Activated CD4-positive, alpha-beta T cell treated with anti-CD3 and anti-CD28 coated beads, Interleukin-2, amount 50 U/mL, for 4 hours (primary cell): ENCODE results near the gene PAQR5.
"Not testable (repeated sequence)": the region's sequence is repeated elsewhere in the genome, so short reads cannot be mapped to it uniquely, and the experiment has no call there.

ENCODE experiments used
- DNase-seq, 2 experiments: peaks; one replicate each; pipeline ENCODE4 v3.0.0-alpha.2; 2020

Gene PAQR5

DNA sequence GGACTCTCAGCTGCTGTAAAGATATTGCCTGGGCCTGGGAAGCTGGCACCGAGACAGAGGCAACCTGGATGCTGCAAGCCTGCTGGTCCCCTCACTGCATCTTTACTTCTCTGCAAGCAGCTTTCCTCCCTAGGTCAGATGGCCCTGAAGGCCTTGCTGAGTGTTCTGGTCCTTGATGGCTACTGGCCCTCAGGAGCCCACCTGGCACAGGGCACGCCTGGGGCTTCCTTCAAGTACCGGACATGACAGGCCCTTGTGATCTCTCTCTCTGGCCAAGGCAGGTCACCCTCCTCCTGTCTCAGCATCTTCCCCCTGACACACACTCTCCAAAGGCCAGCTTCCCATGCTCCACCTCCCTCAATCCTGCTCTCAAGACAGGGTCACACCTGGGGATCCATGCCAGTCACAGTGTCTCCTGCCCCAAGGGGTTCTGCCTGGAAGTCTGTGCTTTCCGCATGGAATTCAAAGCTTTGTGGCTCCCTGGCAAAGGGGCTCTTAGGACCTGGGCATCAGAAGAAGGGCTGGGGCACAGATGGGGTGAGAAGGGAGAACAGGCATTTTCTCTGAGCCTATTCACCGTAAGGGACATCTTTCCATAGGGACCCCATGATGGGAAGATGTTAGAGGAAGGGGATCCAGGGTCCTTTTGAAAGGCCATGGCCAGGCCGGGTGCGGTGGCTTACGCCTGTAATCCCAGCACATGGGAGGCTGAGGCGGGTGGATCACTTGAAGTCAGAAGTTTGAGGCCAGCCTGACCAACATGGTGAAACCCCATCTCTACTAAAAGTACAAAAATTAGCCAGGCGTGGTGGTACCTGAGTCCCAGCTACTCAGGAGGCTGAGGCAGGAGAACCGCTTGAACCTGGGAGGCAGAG is 4.7 kb upstream of the PAQR5 start:
- no peak for DNase-seq

DNA sequence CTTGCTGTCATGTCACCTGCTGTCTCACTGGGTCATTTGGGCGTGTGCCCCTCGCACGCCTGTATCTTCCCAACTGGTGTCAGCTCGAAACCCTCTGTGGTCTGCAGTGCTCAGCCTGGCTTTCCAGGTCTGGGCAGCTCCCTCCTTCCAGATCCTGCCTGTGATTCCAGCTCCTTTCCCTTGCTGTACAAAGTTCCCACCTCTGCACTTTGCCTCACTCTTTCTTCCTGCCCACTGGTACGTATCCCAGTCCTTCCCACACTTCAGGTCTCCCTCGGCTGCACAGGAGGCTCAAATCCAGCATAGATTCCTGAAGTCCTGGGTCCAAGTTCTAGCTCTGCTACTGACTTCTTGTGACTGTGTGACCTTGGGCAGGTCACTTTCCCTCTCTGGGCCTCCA is 2.1 kb upstream of the PAQR5 start:
- DNase-seq = no peak

DNA sequence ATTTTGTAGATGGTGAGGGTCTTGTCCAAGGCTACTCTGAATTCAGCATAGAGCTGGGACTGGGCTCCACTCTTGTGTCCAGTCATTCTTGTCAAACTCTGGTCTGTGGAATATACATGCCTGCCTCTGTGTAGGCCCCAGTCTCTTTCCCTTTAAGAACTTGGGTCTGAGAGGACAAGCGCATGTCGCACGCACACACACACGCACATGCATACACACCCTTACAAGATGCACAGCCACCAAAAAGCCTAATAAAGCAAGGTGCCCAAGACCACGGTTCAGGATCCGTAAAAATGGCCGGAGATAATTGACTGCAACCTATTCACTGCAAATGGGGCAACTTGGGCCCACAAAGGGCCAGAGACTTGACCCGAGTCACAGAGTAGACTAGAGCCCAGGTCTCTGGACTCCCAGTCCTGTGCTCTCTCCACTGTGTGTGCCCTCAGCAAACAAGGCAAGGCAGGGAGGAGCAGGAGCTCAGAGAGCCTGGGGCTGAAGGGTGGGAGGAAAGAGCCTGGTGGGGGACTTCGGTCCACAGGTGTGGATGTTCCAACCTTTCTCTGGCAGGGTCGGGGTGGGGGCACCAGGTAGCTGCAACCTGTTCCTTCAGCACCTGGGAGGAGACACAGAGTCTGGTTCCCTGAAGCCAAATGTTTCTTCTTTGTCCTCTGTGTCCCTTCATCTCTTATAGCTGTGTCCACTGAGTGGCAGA is 914 bp upstream of the PAQR5 start:
- DNase-seq = no peak

DNA sequence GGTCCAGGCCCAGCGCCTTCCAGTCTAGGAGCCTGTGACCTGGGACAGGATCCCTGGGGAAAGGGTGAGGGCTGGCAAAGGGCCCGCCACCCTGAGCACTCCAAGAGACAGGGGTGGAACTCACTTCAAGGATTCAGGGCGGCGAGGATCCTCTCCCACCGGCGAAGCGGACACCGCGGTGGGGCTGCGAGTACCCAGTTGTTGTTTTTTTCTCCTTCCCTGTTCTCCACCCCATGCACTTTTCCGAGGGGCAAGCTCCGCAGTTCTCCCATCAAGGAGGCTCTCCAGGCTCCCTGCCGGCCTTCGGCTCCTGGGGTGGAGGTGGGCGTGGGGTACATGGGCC is 387 bp upstream of the PAQR5 start:
- no peak for DNase-seq

DNA sequence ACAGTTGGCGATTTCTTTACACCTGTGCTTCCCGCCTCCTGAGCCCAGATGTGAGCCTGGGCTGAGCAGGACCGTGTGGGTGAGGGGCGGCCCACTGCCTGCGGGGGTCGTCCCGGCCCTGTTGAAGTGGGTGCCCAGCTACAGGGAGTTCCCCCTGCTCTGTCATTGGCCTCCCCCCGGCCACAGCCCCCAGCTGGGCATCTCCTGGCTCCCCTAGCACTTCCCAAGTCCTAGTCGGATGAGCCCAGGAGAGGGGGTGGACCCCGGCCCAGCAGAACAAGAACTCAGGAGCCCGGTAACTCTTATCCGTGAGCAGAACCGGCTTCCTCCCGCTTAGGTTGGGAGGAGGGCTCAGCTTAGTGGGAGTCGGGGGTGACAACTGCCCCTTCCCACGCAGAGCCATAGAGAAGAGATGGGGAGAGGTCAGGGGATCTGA is 757 bp downstream of the PAQR5 start:
- no peak for DNase-seq

DNA sequence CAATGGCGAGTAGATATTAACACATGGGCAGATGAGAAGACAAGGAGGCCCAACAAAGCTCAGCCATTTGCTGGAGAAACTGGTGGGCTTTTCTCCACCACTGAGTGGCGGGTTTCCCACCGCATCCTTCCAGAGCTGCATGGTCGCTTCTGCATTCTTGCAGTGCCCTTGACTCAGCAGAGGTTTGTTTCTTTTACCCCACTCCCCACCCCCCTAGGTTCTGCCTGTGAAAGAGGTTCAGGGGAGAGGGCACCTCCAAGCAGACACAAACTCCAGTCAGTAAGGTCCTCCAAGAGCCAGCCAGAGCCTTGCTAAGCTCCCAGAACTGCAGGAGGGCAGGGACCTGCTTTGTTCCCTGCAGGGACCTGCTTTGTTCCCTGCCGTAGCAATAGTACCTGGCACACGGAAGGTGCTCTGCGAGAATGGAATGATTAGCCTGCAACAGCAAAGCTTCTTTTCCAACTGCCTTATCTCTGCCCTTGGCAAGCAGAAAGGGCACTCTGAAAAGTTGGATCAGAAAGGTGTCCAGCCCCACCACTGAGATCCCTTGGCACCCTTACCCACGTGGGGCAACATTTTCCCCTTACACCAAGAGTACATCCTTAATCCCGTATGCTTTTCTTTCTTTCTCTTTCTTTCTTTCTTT is 1.4 kb downstream of the PAQR5 start:
- DNase-seq = no peak

DNA sequence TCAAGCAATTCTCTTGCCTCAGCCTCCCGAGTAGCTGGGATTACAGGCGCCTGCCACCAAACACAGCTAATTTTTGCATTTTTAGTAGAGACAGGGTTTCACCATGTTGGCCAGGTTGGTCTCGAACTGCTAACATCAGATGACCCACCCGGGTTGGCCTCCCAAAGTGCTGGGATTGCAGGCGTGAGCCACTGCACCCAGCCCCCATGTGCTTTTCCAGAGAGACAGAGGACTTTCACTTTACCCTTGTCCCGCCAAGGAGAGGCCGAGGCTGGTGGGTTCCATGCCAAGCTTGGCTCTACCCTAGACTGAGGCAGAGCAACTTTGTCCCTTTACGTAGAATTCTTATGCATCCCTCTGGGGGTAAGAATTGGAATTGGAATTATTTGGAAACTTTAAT is 2.4 kb downstream of the PAQR5 start:
- DNase-seq = not testable (repeated sequence)

DNA sequence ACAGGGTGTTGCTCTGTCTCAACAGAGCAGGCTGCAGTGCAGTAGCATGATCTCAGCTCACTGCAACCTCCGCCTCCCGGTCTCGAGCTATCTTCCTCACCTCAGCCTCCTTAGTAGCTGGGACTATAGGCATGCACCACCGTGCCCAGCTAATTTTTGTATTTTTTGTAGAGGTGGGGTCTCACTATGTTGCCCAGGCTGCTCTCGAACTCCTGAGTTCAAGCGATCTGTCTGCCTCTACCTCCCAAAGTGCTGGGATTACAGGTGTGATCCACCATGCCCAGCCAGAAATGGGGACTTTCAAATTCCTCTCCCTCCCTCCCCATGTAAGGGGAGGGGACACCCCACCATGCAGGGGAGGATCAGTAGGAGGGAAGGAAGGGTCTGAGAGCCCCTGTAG is 3.4 kb downstream of the PAQR5 start:
- not testable (repeated sequence) for DNase-seq

DNA sequence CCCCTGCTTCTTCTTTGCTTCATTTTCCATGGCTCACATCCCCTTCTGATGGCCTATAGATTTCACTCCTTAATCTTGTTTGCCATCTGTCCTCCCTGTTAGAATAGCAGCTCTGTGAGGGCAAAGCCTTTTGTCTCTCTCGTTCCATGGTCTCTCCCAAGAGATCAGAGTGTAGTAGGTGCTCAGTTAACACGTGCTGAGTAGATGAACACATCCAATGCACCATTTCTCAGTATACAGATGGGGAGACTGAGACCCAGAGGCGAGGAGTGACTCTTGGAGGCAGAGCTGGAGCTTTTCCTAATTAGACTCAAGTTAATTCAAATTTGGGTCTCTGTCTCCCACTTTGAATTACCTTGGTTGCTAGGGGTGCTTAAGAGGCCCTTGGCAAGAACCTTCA is 4.2 kb downstream of the PAQR5 start:
- no peak for DNase-seq

DNA sequence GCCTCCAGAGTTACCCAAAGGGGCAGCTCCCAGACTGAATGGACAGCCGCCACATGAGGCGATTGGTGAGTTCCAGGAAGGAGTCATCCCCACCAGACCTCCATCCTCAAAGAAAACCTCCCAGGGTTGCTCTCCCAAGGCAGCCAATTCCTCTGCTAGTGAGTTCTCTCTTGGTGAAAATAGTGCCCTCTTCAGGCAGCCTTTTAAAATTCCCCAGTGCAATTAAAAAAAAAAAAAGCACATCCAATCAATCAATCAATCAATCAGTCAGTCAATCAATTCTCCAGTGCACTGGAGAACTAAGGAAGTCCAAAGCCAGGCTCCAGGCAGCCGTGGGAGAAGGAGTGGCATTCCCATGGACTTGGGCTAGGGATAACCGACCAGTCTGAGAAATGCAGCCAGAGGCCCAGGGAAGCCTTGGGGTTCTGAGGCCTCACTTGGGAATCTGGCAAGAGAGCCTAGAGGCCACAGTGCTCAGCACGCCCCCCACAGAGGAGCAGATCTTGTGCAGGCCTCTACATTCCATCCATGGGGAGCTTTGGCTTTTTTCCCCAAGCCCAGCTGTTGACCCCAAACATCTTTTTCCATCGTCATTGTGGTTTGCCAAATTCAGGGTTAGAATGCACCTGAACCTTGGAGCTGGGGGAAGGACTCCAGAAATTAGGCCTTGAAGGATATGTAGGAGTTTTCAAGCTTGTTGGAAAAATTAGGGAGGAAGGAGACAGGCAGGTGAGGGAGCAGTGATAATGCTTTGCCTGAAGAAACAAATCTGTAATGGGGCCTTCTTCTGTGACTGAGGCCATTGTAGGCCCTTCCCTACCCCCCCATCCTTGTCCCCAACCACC is 4.8 kb downstream of the PAQR5 start:
- DNase-seq = no peak

DNA sequence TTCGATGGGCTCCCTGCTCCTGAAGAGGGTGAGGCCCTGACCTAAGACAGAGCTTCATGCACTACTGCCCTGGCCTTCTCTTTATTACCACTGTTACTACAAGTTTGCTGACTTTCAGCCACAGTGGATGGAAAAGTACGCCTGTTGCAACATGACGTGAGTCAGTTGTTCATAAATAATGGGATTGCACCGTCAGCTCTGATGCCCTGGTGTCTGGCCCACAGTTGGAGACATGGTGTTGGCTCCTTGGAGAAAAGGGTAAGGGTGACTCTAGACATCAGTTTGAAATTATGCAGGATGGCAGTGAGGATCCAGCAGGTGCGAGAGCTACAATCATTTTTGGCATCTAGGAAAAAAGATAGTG is 5.5 kb downstream of the PAQR5 start:
- no peak for DNase-seq

DNA sequence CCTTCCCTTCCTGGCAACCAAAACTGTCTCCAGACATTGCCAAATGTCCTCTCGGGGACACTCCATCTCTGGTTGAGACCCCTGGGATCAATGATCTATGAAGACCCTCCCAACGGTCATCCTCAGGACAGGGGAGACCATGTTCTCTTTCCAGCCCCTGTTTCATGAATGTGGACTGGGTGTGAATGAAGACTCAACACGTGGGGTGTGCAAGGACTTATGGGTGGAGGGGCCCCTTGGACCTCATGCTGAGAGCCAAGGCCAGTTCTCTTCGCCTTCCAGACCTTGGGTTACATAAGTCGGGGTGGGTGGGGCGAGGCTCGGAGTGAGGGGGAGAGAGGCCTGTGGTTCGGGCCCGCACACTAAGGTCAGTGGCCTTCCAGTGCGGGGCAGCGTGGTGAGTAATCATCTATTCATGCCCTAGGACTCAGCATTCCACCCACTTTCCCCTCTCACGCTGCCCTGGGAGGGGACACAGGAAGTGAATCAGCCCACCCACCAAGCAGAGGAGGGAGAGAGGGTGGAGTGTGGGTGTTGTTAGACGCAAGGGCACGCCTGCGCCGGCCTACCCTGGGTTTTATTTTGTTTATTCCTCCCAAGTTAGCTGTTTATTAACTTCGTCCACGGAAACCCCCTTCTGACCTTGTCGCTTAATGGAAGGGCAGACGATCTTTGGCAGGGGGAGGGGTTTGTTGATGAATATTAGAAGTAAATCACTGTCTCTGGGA is 6.7 kb downstream of the PAQR5 start:
- DNase-seq = no peak

DNA sequence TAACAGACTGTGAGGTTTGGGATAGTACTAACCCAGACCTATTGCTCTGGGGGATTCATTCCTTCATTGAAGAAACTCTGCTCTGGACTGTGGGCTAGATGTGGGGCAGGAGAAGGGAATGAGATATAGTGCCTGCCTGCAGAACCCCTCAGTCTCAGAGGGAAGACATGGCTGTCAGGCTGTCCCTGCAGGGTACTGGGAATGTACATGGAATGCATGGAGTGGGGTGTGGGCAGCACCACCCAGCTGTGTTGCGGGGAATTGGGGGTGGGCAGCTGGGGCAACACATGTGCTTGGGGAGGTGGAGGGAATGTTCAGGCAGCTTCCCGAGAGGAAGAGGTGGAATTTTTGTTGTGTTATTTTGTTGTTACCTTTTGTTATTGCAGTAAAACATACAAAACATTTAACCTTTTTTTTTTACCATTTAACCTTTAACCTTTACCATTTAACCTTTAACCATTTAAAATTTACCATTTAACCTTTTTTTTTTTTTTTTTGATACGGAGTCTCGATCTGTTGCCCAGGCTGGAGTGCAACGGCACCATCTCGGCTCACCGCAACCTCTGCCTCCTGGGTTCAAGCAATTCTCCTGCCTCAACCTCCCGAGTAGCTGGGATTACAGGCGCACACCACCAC is 7.3 kb downstream of the PAQR5 start:
- no peak for DNase-seq

DNA sequence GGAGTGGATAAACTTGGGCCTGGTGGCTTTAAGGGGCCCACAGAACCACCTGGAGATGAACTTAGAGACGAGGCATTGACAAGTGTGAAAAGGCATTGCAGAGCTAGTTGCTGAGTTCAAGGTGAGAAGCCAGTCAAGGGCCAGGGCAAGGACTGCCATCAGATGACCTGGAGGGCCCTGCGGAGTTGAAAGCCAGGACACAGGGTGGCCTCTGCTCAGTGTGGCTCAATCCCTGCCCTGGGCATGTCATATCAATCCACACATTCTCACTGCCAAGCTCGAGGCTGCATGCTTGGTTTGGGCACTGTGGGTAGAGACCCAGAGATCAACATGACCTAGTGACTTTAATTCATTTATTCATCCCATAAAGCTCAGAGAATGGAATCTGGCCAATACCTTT is 9.2 kb downstream of the PAQR5 start:
- no peak for DNase-seq

DNA sequence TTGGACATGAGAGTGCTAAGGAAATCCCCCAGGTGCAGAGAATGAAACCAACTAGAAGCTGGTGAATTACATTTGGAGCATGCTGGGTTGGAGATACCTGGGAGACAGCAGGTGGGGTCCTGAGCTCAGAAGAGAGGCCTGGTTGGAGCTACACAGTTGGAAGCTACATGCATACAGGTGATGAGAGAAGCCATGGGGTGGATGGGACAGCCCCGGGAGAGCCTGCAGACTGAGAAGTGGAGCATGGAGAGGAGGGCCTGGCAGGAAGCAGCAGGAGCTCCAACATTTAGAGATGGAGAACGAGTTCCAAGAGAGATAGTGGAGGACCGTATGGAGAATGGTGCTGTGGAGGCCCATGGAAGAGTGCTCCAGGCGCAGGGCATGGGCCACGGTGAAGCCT is 10.2 kb downstream of the PAQR5 start:
- no peak for DNase-seq

DNA sequence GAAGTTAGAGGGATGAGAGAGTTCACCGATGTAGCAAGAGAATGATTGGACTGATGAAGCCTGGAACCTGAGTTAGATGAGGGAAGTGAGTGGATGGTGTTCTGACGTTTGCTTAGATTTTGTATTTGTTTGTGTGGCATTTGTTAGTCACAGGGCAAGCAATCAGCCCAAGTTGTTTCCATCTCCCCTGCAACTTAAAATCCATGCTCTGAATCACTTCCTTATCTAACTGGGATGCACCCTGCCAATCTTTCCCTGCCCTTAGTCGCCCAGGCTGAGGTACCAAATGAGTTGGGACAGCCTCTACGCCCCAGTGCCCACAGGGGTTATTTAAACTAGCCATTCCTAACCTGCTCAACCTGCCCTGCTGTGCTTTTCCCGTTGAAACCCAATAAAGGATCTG is 12.6 kb downstream of the PAQR5 start:
- DNase-seq = no peak

DNA sequence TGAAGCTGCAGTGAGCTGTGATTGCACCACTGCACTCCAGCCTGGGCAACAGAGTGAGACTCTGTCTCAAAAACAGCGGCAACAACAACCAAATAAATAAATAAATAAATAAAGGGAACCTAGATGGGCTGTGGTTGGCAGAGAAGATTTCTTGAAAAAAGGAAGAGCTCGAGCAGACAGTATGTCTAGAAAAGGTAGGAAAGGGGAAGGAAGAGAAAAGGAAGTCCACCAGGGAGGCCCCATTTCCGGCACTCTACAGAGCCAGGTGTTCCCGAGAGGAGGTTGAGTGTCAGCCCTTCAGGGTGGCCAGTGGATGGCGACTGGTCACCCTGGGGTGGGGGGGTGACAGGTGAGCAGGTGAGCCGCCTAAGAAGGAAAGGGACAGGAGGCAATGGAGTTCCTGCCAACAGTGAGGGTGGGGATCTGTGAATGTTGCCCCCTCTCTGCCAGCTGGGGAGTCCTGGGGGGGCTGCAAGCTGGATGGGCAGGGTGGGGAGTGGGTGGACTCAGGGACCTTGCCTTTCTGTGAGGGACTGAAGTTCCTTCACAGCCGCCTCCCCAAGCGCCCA is 14.8 kb downstream of the PAQR5 start:
- no peak for DNase-seq

DNA sequence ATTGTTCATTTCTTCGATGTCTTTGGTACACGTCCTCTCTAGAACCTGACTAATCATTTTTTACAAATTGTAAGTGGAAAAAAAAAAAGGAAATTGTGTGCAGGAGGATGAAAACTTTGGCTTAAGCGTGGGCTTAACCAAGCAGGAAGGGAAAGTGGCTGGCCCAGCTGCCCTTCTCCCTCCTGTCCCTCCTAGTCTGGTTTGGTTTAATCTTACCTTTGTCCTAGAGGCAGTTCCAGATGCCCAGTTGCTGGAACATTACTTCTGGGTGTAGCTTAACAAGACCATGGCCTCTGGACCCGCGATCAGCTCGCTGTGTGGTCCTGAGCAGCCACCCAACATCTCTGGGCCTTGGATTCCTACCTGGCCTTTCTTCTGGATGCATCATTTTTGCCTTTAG is 15.4 kb downstream of the PAQR5 start:
- DNase-seq = no peak

DNA sequence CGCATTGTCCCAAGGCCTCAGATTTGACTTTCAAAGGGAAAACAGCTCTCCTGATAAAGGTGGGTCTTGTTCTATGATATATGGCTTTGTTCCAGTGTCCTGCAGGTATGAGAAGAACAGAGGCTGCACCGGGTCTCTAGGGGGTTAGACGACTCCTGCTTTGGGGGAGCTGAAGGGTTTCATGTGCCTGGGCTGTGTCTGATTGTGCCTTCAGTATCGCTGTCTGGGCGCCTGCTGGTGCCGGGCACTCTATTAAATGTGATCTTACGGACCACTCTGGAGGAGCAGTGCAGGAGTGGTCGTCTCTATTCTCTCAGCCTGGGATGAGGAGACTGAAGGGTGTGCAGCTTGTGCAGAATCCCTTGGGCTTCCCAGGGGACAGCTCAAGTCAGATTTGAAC is 16.0 kb downstream of the PAQR5 start:
- no peak for DNase-seq

DNA sequence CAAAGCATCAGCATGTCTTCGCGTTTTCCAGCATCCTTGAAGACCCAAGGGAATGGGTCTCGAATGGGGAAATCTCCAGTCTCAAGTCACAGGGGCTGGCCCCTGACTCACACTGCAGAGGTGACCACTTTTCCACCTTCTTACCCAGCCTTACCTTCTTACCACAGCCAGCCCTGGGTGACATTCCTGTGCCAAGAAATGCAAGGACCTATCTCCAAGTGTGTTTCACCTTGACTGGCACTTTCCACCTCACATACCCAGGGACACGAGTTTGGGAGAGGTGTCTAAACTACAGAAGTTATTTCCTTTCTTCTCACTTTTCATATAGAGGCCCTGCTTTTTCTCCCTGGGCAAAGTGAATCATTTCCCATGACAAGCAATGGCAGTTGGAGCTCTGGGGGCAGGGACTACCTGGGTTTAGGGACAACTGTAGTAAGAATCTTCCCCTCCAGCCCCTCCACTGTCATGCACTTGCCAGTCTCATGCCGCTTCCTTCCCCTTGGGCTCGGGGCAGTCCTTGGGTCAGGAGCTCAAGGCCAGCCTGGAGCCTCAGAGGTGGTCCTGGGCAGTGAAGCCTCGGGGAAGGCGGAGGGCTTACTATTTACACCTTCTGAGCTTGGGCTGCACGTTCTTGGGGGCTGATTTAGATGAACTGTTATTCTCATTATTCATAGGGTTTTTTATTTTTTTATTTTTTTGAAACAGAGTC is 16.8 kb downstream of the PAQR5 start:
- DNase-seq = no peak

DNA sequence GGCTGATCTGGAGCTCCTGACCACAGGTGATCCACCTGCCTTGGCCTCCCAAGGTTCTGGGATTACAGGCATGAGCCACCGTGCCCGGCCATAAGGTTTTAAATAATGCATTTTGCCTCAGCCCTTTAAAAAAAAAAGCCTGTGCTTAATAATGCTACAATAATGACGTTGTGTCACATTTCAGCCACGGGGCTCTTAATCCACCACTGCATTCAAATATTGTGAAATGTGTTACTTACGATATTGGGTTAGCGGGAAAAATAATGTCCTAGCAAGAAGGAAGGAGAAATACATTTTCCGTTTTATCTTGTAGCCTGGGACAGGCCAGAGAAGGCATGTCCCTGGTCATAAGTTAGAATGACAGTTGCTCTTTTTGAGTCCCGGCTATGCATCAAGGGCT is 17.6 kb downstream of the PAQR5 start:
- DNase-seq = no peak
